GM18502 (cell line): Measurements from ENCODE around the gene CDCA7L.
"Not testable (repeated sequence)": the region's sequence is repeated elsewhere in the genome, so short reads cannot be mapped to it uniquely, and the experiment has no call there.

ENCODE experiments used
- ATAC-seq: cut with Tn5 transposase; IDR thresholded peaks from one replicate; pipeline ENCODE4 v1.9.1; 2021; ENCODE audit warnings: mild to moderate bottlenecking; ENCODE audit not compliant: unreplicated experiment, poor library complexity

CDCA7L gene

GRCh38 chr7:21946222-21946709, 567 bp upstream of the CDCA7L start:
- no peak for ATAC-seq

GRCh38 chr7:21944616-21945453, 864 bp downstream of the CDCA7L start:
- ATAC-seq, result no peak

DNA sequence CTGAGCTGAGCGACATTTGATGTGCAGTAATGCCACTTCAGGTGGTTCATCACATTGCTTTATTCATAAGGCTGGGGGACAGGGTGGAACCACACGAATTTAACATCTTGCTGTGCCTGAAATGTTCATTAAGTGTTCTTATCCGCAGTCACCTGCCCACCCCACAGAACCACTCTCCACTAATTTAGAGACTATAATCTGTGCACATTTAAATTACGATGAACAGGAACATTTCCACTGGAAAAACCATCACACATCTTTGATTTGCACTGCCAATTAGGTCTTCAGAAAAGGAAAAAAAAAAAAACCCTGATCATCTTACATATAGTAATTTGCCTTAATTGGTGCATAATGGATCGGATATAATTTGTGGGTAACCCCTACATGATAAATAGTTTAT, 2.3 kb downstream of the CDCA7L start:
- no peak for ATAC-seq

DNA sequence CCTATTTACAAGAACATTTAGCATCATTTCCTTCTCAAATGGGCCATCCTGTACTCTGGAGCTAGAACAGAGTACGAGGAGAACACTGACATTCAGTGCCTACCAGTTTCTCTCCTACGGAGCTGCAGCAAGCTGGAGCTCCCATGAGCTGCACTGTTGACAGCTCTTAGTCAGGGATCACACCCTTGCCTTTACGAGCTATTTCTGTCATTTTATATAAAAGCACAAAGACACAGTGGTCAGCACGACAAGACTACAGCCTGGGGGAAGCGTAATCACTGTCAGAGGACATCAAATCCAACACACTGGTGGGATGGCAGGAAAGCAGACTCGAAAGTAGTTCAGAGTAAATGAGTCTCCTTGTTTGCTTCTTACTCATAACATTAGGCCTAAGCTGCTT, 2.7 kb downstream of the CDCA7L start:
- no peak for ATAC-seq

- ATAC-seq, result peak; percentile 17
Observed at GRCh38 chr7:21941611-21942141, 4.0 kb downstream of the CDCA7L start.

DNA sequence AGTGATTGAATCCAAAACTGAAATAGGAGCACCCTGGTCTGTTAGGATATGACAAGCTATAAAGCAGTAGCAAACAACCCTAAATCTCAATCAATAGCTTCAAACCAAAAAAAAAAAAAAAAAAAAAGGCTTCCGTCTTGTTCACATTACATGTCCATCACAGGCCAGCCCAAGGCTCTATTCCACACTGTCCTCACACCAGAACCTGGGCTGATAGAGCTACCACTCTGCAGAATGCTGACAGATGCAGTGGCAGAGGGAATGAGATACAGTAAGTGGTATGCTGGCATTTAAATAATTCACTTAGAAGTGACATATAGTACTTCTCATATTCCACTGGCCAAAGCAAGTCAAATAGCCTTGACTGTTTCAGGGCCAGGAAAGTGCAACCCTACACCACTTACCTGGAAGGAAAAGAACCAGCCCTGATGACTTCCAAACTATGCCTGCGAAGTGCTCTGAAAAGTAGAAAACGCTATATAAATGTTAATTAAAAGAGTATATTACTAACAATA, 5.8 kb downstream of the CDCA7L start:
- no peak for ATAC-seq

DNA sequence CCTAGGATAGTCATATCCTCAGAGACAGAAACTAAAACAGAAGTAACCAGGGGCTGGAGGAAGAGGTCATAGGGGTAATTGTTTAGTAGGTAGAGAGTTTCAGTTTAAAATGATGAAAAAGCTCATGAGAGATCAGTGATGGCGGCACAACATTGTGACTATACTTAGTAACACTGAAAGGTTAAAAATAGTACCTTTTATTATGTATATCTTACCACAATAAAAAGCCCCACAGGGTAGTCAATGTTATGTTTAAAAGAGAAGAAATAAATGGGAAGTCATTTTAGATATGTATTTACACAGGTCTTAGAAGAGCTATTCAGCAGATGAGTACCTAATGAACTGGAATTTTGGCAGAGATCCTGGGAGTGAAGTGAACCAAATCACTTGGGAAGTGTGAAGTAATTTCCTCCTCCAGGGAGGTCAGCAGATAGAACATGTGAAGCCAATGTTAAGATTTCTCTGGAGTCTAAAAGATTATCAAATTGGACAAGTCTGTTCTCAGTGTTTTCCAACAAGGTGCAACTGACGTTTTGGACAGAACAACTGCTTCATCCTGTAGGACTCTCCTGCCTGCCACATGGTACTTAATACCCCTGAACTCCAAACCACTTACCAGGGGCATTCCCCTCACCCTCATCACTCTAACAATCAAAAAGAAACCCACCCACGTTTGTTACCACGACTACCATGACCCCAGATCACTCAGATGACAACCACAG, 6.4 kb downstream of the CDCA7L start:
- ATAC-seq, result peak; percentile 76

DNA sequence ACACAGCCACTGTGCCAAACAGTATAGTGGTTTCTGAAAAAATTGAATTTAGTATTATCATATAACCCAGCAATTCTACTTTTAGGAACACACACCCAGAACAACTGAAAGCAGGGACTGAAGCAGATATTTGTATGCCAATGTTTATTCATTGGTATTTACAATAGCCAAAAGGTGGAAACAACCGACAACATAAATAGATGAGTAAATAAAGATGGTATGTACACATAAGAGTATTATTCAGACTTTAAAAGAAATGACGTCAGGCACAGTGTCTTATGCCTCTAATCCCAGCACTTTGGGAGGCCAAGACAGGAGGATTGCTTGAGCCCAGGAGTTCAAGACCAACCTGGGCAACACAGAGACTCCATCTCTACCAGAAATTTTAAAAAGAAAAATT, 7.2 kb downstream of the CDCA7L start:
- no peak for ATAC-seq

DNA sequence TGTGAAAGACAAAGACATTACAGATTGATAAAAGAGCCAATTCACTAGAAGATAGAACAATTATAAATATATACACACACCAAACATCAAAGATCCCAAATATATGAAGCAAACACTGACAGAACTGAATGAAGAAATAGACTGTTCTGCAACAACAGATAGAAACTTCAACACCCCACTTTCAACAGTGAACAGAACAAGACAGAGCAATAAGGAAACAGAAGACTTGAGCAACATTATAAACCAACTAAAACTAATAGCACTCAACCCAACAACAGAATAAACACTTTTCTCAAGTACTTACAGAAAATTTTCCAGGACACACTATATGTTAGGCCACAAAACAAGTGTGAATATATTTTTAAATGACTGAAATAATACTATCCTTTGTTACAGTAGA, 10.9 kb downstream of the CDCA7L start:
- ATAC-seq, result no peak

GRCh38 chr7:21933293-21933692, 12.4 kb downstream of the CDCA7L start:
- ATAC-seq, result not testable (repeated sequence)

DNA sequence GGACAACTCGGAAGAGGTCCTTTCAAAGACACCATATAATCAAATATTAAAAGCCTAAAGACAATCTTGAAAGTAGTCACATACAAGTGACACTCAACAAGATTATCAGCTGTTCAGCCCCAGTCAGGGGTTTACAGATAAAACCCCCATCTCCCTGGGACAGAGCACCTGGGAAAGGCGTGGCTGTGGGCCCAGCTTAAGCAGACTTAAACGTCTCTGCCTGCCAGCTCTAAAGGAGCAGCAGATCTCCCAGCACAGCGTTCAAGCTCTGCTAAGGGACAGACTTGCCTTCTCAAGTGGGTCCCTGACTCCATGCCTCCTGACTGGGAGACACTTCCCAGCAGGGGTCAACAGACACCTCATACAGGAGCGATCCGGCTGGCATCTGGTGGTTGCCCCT, 18.0 kb downstream of the CDCA7L start:
- ATAC-seq, result no peak

GRCh38 chr7:21926448-21926847, 19.3 kb downstream of the CDCA7L start:
- ATAC-seq, result no peak

DNA sequence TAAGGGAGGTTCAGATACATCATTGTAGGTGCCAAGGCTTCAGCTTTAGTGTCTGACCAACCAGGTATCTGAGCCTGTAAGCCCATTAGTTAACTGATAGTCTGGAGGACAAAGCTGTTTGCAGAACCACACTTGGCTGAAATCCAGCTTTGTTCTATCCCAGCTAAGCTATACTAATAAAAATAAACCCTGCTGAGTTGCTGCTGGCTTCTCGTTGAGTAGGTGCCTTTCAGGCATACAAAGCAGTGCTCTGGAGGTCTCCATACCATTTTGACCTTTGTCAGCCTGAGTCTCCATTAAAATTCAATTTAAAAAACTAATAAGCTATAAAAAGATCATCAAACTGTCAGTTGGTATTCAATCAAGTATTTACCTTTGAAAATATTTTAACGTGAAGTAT, 22.0 kb downstream of the CDCA7L start:
- ATAC-seq, result no peak

- no peak for ATAC-seq
Observed at GRCh38 chr7:21922605-21923004, 23.1 kb downstream of the CDCA7L start.

DNA sequence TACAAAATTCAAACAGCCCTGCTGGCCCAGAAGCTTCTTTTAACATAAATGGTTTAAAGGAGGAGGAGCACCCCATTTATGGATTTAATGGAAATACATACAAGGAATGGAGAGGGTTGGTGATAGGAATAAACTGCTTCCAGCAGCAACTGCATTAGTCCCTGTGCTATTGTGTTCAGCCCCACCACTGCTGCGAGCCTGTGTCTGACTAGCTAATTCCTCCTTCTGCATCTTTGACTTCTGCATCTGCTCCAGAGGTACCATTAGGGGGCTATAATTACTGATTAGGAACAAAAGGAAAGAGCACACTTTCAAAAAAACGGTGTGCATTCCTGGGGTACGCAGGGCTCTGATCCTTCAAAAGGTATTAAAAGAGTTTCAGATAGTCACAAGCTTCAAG, 24.8 kb downstream of the CDCA7L start:
- ATAC-seq, result no peak

DNA sequence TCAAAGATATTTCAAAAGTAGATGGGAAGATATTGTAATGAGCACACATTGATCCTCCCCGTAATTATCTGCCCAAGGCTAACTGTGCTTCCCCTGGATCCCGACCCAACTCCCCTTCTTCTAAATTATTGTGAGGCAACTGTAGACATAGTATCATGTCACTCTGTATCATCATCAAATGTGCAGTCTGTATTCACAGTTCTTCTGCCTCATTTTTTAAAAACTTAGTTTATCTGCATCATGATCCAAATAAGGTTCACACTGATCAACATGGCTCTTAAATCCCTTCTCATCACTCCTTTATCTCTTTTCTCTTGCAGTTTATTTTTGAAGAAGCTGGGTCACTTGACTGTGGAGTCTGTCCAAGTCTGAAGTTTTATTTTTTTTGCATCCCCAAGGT, 27.5 kb downstream of the CDCA7L start:
- ATAC-seq, result no peak

- ATAC-seq, result no peak
Observed at GRCh38 chr7:21916629-21917028, 29.1 kb downstream of the CDCA7L start.

- ATAC-seq, result no peak
Observed at GRCh38 chr7:21916176-21916575, 29.5 kb downstream of the CDCA7L start.

DNA sequence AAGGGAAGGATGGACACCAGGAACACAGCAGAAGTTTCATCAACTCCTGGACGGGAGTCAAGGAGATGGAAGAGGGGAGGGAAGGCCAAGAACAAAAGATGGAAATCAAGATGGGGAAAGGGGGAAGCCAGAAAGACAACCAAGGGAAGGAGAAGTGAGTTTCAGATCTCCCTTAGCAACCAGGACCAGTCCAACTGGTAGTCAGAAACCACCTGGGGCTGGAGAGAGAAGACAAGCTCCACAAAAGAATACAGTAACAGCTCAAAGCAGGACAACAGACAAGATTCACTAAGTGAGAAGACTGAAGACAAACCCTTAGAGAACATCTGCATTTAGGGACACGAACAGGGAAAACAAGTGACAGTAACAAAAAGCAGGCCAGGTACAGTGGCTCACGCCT, 30.6 kb downstream of the CDCA7L start:
- ATAC-seq, result no peak

DNA sequence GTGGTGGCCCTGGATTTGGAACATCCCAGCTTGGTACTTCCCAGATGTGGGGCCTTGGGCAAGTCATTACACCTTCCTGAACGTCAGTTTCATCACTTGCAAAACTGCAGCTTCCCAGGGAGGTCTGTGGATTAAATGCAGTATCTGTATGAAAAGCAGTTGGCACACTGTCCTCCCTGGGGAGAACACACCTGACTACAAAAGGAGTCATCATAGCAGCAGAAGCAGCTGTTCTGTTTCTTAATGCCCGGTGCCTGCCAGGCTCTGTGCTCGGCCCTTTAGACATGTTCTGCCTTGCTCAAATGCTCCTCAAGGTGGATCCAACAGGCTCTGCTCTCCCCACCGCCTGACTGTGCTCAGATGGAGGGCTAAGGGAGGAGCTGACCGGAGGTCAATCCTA, 31.0 kb downstream of the CDCA7L start:
- no peak for ATAC-seq
